Measurements from ENCODE around the gene MISP3.

- TF ChIP-seq, protein P1, sequence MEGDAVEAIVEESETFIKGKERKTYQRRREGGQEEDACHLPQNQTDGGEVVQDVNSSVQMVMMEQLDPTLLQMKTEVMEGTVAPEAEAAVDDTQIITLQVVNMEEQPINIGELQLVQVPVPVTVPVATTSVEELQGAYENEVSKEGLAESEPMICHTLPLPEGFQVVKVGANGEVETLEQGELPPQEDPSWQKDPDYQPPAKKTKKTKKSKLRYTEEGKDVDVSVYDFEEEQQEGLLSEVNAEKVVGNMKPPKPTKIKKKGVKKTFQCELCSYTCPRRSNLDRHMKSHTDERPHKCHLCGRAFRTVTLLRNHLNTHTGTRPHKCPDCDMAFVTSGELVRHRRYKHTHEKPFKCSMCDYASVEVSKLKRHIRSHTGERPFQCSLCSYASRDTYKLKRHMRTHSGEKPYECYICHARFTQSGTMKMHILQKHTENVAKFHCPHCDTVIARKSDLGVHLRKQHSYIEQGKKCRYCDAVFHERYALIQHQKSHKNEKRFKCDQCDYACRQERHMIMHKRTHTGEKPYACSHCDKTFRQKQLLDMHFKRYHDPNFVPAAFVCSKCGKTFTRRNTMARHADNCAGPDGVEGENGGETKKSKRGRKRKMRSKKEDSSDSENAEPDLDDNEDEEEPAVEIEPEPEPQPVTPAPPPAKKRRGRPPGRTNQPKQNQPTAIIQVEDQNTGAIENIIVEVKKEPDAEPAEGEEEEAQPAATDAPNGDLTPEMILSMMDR (IDR thresholded peaks at IDR 0.05; ENCODE audit: low read depth, low read length) = no peak
- no peak for TF ChIP-seq EZH2phosphoT487 (IDR thresholded peaks at IDR 0.05; ENCODE audit: low read depth)
Measured at GRCh38 chr19:14056069-14056666, 16.4 kb upstream of the MISP3 start.

Data from OCI-LY3 (cell line).